ENCODE measurements around the gene LRP1.

LRP1 gene

DNA sequence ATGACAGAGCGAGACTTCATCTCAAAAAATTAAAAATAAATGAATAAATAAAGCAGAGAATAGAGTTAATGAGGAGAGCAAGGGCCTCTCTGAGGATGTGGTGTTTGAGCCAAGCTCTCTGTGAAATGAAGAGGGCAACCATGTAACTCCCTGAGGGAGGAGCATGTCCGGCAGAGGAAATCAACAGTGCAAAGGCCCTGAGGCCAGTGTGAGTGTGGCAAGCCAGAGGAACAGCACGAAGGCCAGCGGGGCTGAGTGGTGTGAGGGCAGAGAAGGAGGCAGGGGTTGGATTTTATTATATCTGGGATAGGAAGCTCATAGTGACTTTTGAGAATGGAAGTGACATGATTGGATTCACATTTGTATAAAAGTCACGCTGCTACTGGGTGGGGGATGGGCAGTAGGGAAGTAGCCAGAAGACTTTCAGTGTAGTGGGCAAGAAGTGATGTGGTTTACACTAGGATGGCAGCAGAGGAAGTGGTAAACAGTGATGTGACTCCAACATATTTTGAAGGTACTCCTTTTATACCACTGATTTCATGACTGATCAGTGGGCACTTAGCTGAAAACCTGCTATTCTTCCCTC is 29.4 kb downstream of the LRP1 start:
- no peak for DNase-seq

DNA sequence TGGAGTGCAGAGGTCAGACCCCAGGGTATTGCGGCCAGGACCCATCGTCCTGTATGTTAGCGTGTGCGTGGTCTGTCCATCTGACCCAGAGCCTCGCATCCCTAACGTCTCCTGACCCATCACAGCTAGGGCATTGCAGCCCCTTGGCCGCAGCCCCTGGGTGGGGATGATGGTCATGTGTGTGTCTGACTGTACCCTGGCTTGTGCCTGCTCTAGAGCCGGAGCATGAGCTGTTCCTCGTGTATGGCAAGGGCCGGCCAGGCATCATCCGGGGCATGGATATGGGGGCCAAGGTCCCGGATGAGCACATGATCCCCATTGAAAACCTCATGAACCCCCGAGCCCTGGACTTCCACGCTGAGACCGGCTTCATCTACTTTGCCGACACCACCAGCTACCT is 29.9 kb downstream of the LRP1 start:
- no peak for DNase-seq

DNA sequence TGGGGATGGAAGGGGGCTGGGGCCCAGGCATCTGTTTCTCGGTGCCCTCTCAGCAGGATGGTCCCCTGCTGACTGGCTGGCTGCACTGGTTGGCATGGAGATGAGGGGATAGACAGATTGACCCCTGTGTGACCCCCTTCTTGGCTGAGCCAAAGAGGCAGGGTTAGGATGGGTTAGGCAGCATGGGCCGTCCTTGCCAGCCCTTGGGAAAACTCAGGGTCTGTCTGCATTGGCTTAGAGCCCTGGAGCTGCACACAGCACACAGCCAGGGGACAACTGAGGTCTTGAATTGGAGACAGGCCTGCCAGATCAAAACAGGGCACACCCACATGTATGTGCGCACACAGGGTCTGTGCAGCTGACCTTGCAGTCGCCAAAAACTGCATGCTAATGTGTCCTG is 30.4 kb downstream of the LRP1 start:
- DNase-seq, result no peak

DNA sequence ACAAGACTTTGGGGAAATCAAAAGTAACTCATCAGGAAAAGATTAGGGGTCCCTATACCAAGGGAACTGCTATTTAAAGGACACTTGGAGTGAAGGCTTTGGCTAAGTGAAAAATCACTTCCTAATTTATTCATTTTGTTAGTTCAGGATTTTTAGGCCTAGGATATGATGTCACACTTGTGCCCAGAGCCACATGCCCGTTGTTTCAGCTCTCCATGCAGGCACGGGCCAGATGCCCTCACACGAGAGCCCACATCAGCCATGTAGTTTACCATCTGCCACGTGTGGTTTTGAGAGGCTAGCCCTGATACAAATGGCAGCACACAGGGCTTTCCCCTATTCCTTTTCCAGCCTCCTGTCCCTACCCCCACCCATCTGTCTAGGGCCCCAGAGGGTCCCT is 31.0 kb downstream of the LRP1 start:
- DNase-seq, result no peak

DNA sequence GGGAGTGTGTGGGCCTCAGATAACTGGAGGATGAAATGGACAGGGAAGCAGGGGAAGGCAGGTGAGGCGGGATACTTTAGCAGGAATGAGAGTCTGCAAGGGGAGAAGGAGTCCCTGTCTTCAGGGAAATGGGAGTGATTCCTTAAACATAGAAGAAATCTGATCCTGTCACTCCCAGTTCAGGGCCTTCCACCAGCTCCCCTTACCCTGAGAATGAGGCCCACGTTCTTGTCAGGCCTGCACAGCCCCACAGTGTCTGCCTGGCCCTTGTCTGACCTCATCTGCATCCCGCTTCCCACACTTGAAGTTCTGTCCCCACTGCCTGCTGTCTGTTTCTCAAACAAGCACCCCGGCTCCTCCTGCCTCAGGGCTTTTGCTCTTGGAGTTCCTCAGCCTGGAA is 31.8 kb downstream of the LRP1 start:
- no peak for DNase-seq

DNA sequence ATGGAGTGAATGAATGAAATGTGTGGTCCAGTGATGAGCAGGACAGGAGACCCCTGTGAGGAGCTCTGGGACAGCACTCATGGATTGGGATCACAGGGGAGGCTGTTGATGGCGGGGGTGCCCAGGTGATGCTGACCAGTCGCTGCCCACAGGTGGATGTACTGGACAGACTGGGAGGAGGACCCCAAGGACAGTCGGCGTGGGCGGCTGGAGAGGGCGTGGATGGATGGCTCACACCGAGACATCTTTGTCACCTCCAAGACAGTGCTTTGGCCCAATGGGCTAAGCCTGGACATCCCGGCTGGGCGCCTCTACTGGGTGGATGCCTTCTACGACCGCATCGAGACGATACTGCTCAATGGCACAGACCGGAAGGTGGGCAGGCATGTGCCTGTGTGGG is 32.5 kb downstream of the LRP1 start:
- no peak for DNase-seq

DNA sequence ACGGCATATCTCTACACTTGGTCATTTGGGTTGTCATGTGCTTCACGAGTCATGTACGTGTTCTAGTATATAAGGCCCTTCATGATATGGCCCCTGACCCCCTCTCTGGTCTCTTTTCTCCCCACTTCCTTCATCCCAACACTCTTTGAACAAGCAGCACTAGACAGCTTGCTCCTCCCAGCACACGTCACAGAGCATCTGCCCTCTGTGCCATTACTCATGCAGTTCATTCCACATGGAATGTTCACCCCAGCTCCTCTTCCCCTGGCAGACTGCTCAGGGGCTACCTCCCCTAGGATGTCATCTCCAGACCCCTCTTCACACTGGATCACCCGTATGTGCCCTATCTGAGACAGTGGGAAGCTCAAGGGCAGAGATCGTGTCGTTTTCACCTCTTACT is 33.2 kb downstream of the LRP1 start:
- DNase-seq, result no peak

DNA sequence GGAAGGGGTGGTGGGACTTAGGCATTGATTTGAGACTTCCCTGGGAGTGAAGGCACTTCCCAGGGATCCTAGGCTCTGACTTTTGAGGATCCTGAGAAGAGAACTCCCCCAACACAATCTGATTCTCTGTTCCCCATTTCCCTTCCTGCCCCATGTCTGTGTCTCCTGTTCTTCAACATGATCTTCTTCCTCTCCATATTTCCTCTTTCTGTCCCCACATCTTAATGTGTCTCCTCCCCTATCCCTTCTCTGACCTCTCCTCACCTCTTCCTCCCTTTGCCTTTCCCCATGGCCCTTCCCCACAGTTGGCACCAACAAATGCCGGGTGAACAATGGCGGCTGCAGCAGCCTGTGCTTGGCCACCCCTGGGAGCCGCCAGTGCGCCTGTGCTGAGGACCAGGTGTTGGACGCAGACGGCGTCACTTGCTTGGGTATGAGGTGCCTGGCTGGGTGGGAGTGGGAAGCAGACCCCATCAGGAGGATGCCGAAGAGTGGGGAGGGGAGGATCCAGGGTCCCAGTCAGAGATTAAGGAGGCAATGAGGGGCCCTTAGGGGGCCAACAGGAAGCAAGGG is 34.4 kb downstream of the LRP1 start:
- no peak for DNase-seq

DNA sequence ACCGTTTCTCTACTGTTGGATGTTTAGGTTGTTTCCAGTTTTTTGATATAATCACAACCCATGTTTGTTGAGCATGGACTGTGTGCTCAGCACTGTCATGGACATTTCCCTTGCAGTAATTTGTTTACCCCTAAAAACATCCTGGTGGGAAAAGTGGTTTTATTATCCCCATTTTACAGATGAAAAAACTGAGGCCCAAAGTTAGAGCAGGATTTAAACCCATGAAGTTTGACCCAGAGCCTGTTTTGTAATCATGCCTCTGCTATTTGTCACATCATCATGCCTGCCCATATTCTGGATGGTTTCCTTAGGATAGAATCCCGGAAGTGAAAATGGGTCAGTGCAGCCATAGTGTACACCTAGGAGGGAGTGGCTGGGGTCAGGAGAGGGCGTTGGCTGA is 36.2 kb downstream of the LRP1 start:
- no peak for DNase-seq

DNA sequence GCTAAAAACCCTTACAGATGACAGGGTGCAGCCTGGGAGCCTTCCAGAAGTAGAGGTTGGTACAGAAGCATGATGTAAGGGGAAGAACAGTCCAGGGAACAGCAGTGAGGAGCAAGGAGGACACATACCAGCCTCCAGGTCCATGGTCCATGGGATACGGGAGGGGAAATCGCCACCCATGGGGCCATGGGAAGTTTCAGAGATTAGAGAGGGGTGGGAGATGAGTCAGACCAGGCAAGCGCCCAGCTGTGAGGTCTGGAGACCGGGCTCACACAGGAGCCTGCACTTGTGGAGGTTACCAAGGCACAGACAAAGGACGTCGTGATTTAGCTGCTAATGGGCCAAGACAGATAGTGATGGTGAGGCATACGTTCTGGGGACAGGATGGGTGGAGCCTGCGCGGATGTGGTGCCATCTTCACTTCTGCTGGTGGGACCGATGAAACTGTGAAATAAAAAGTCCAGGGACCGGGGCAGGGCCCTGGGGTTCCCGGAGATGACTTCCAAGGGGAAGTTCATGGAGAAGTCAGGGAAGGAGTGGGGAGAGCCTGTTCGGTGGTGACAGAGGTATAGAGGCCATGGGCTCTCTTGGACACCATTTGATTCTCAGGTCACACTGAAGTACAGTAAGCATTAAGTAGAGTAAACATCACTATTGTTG is 36.8 kb downstream of the LRP1 start:
- no peak for DNase-seq

DNA sequence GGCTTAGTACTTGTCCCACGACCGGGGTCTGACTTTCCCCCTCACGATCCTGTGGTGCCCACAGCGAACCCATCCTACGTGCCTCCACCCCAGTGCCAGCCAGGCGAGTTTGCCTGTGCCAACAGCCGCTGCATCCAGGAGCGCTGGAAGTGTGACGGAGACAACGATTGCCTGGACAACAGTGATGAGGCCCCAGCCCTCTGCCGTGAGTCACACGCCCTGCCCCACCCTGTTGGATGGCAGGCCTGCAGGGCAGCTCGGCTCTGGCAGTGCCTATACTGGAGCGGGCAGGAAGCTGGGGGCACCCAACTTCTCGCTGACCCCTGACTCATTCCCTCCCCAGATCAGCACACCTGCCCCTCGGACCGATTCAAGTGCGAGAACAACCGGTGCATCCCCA is 37.5 kb downstream of the LRP1 start:
- DNase-seq, result no peak

DNA sequence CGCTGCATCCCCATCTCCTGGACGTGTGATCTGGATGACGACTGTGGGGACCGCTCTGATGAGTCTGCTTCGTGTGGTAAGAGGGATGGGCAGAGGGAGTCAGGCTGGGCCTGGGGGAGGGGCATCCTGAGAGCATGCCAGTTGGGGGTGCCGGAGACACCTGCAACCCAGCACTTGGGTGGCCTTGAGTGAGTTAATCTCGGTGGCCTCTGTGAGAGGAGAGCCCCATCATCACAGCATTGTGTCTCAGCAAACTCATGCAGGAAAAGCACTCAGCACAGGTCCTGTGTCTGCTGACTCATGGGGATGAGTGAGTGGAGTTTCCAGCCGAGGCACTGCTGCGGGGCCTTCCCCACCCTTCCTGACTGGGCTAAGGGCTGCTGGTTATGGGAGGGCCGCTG is 38.7 kb downstream of the LRP1 start:
- DNase-seq, result peak; percentile 76

DNA sequence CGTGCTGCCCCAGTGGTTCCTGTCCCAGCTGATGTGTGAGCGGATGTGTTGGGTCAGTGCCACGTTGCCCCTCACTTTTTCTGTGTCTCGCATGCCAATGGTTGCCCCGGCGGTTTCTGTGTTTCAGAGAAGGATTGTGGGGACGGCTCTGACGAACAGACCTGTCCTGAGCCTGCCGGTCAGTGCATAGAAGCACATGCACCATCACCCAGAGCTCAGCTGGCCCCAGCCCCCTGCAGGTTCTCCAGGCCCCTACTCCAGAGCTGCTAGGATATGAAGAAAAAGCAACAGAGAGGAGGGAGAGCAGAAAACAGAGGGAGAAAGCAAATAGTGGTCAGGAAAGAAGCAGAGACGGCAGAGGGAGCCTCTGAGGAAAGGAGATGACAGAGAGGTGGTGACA is 39.8 kb downstream of the LRP1 start:
- DNase-seq, result no peak

DNA sequence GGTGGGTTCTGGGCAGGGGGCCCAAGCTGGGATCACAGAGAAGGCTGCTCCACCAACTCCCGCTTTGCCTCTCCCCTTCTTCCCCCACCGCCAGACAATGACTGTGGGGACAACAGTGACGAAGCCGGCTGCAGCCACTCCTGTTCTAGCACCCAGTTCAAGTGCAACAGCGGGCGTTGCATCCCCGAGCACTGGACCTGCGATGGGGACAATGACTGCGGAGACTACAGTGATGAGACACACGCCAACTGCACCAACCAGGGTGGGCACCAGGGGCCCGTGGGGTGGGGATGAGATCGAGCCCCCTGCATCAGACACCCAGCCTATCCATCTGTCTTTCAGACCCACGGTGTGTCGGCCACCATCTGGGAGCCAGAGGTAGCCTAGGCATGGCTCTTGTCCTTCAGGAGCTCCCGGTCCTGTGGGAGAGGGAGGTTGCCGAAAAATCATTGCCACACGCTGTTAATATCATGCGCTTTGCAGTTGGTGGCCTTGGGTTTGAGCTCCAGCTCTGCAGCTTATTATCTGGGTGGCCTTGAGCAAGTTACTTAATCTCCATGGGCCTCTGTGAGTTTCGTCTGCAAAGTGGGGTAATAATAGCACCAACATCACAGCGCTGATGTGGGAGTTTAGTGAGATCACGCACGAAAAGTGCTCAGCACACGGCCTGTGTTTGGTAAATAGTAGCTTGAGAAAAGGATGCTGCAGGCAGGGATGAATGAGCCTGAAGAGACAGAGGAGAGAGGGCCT is 40.9 kb downstream of the LRP1 start:
- no peak for DNase-seq

DNA sequence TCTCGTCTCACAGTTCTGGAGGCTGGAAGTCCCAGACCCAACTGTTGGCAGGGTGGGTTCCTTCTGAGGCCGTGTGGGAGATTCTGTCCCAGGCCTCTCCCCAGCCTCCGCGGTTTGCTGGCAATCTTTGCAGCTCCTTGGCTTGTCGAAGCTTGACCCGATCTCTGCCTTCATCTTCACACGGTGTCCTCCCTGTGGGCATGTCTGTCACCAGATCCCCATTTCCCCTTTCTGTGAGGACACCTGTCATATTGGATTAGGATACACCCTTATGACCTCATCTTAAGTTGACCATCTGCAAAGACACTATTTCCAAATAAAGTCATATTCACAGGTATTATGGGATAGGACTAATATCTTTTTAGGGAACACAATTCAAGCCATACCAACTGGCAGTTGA is 41.7 kb downstream of the LRP1 start:
- no peak for DNase-seq

DNA sequence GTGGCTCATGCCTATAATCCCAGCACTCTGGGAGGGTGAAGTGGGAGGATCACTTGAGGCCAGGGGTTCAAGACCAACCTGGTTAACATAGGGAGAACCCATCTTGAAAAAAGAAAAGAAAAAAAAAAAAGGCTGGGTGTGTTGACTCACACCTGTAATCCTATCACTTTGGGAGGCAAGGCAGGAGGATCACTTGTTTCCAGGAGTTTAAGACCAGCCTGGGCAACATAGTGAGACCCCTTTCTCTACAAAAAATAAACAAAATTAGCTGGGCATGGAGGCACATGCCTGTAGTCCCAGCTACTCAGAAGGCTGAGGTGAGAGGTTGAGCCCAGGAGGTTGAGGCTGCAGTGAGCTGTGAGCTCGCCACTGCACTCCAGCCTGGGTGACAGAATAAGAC is 42.1 kb downstream of the LRP1 start:
- DNase-seq, result no peak

DNA sequence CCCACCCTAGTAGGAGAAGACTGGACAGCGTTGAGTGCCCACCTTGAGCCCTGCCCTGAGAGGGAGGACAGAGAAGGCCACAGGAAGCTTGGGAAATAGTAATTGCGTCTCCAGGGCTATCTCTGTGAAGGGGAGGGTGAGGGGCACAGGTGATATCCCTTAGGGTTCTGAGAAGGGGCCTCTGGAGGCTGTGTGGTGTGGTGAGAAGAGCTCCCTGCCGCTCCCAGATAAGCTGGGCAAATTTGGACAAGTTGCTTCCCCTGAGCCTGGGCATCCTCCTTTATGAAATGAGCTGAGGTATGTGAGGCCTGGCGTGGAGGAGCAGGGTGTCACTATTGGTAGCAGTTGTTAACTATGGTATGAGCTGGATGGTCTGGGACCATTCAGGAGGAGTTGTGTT is 42.6 kb downstream of the LRP1 start:
- no peak for DNase-seq

DNA sequence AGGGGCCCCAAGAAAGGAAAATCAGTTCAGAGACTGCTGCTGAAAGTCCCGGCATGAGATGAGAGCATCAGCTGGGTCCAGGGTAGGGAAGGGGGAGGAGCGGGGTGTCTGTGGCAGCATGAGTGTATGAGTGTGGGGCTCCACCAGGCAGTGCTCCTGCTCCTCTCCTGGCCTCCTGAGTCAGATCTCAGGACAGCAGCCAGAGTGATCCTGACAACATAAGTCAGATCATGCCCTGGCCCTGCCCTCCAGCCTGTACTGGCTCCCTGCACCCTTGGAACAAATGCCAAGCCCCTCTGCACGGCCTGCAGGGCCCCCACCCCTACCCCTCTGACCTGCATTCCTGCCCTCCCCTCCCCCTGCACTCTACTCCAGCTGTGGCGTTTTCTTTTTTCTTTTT is 43.4 kb downstream of the LRP1 start:
- no peak for DNase-seq

DNA sequence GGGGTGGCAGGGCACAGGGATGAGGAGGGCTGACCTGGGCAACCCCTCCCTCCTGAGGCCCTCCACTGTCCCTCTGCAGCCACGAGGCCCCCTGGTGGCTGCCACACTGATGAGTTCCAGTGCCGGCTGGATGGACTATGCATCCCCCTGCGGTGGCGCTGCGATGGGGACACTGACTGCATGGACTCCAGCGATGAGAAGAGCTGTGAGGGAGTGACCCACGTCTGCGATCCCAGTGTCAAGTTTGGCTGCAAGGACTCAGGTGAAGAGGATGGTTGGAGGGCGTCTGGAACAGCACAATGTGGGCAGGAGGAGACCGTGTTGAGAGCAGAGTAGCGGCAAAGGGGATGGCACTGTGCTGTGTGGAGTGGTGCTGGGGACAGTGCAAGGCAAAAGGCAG is 44.8 kb downstream of the LRP1 start:
- DNase-seq, result no peak

DNA sequence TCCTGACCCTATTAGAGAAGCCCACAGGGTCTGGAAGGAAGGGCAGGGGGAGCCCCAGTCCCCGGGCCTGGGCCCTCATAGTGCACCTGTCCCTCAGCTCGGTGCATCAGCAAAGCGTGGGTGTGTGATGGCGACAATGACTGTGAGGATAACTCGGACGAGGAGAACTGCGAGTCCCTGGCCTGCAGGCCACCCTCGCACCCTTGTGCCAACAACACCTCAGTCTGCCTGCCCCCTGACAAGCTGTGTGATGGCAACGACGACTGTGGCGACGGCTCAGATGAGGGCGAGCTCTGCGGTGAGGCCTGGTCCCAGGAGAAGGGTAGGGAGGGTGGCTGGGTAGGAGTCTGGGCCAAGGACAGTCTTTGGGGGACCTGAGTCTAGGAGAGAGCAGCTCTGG is 45.4 kb downstream of the LRP1 start:
- DNase-seq, result no peak

DNA sequence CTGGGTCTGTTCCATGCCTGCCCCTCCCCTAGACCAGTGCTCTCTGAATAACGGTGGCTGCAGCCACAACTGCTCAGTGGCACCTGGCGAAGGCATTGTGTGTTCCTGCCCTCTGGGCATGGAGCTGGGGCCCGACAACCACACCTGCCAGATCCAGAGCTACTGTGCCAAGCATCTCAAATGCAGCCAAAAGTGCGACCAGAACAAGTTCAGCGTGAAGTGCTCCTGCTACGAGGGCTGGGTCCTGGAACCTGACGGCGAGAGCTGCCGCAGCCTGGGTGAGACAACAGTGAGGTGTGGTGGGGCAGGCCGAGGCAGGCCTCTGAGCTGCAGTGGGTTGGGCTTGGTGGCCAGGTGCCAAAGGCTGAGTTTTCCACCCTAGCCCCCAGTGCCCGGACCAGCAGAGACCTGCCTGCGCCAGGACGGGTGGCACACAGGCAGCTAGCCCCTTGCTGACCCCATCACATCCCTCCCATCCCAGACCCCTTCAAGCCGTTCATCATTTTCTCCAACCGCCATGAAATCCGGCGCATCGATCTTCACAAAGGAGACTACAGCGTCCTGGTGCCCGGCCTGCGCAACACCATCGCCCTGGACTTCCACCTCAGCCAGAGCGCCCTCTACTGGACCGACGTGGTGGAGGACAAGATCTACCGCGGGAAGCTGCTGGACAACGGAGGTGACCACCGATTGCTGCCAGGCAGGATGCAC is 47.3 kb downstream of the LRP1 start:
- peak; percentile 68 for DNase-seq

DNA sequence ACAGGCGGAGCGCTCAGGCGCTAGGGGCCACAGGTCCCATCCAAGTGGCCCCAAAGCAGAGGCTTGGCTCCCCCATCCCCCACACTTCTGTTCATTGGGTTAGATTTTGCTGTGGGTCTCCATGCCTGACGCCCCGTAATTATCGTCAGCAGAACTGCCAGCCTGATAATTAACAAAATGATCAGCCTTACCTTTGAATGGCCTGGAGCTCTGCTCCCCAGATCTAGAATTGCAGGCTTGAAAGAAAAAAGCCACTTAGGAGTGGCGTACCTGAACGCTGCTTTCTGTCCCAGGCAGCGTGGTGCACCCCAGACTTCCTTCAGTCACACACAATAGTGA is 47.8 kb downstream of the LRP1 start:
- no peak for DNase-seq

DNA sequence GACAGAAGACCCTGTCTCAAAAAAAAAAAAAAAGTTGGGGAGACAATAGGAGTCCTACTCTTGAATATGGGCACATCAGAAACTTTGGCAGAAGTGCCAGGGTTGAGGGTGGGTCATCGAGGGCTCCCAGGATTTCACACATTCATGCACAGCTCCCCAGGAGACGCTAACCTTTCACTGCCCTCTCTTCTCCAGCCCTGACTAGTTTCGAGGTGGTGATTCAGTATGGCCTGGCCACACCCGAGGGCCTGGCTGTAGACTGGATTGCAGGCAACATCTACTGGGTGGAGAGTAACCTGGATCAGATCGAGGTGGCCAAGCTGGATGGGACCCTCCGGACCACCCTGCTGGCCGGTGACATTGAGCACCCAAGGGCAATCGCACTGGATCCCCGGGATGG is 48.6 kb downstream of the LRP1 start:
- DNase-seq, result peak; percentile 46

DNA sequence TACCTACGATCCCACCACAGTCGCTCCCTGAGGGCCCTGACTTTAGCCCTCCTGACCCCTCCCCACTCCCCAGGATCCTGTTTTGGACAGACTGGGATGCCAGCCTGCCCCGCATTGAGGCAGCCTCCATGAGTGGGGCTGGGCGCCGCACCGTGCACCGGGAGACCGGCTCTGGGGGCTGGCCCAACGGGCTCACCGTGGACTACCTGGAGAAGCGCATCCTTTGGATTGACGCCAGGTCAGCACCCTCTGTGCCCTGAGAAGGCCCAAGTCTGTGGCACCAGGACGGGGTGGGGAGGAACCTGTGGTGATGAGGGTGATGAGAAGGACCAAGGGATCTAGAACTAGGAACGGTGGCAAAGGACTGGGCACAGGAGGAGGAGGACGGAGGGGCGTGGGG is 49.1 kb downstream of the LRP1 start:
- no peak for DNase-seq

All from NCI-H226 (cell line).